ENCODE results near the gene TOM1. TPM values are rescaled to one million over a fixed set of nuclear protein-coding genes. Genes with fewer than 3 reads are reported as not detected.

Gene TOM1
- total RNA-seq, 1 donor from 2014 or later, result 29.6 TPM

DNA sequence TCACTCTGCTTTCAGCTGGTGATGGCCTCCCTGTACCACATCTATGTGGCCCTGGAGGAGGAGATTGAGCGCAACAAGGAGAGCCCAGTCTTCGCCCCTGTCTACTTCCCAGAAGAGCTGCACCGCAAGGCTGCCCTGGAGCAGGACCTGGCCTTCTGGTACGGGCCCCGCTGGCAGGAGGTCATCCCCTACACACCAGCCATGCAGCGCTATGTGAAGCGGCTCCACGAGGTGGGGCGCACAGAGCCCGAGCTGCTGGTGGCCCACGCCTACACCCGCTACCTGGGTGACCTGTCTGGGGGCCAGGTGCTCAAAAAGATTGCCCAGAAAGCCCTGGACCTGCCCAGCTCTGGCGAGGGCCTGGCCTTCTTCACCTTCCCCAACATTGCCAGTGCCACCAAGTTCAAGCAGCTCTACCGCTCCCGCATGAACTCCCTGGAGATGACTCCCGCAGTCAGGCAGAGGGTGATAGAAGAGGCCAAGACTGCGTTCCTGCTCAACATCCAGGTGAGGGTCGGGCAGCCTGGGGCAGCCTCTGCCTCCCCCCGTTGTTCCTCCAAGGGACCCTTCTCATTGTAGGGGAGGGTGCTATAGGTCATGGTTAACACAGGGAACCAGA lies 87.1 kb downstream of the TOM1 start:
- Histone ChIP-seq H3K4me3 (ENCODE audit: insufficient read depth, low read depth, low read length) (no peak overlapping the region), H2AFZ (ENCODE audit: low read depth, low read length) (no peak overlapping the region), H3K9me3 (ENCODE audit: insufficient read depth, low read depth, low read length) (no peaks in the 10 kb centered on the region), H3K4me2 (ENCODE audit: low read length) (no peak overlapping the region), H3K27ac (ENCODE audit: low read depth, low read length) (no peak overlapping the region), H3K79me2 (ENCODE audit: insufficient read depth, low read length) (no peaks in the 10 kb centered on the region), H3K4me1 (ENCODE audit: insufficient read depth, low read length) (peaks cover under 1% of the 10 kb centered on the region), H3K9ac (ENCODE audit: low read length) (no peak overlapping the region), H3K36me3 (ENCODE audit: insufficient read depth, low read length) (no peaks in the 10 kb centered on the region), H3K27me3 (ENCODE audit: insufficient read depth, low read length) (no peaks in the 10 kb centered on the region), H4K20me1 (ENCODE audit: insufficient read depth, low read length) (no peaks in the 10 kb centered on the region)
- Mint-ChIP-seq H3K36me3 (ENCODE audit: low read depth, unreplicated experiment) (peaks cover 9% of the 10 kb centered on the region), H3K27ac (ENCODE audit: unreplicated experiment) (no peak overlapping the region), H3K4me3 (ENCODE audit: unreplicated experiment) (no peak overlapping the region), H3K27me3 (ENCODE audit: low read depth, unreplicated experiment) (no peaks in the 10 kb centered on the region), H3K4me1 (ENCODE audit: low read depth, unreplicated experiment) (no peaks in the 10 kb centered on the region), H3K9me3 (ENCODE audit: unreplicated experiment) (no peaks in the 10 kb centered on the region)
- no peak for DNase-seq (ENCODE audit: low read depth)
- no peak for TF ChIP-seq EZH2 (IDR thresholded peaks at IDR 0.05; ENCODE audit: insufficient read depth, low read length)
- TF ChIP-seq, protein P1, sequence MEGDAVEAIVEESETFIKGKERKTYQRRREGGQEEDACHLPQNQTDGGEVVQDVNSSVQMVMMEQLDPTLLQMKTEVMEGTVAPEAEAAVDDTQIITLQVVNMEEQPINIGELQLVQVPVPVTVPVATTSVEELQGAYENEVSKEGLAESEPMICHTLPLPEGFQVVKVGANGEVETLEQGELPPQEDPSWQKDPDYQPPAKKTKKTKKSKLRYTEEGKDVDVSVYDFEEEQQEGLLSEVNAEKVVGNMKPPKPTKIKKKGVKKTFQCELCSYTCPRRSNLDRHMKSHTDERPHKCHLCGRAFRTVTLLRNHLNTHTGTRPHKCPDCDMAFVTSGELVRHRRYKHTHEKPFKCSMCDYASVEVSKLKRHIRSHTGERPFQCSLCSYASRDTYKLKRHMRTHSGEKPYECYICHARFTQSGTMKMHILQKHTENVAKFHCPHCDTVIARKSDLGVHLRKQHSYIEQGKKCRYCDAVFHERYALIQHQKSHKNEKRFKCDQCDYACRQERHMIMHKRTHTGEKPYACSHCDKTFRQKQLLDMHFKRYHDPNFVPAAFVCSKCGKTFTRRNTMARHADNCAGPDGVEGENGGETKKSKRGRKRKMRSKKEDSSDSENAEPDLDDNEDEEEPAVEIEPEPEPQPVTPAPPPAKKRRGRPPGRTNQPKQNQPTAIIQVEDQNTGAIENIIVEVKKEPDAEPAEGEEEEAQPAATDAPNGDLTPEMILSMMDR (IDR thresholded peaks at IDR 0.05; ENCODE audit: insufficient read depth, low read depth, low read length), result no peak
- FAIRE-seq, result no peak

DNA sequence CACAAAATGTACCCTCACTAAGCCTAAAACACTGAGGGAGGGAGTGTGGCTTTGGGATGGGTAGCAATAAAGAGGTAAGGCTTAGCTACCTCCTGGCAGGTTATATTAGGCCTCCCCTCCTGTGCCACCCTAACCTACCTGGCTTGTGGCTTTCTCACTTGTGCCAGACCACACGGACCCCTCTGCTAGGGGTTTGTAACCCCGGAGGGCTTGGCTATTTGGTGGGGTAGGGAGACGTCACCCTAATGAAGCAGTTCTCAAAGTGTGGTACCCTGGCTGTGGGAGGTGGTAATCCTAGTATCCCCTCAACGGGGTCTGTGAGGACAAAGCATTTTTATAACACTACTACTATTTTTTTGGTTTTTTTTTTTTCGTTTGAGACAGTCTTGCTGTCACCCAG lies 91.2 kb downstream of the TOM1 start:
- H3K4me1 Mint-ChIP-seq (ENCODE audit: low read depth, unreplicated experiment), result no peaks in the 10 kb centered on the region
- Histone ChIP-seq H3K9me3 (ENCODE audit: insufficient read depth, low read depth, low read length) (no peaks in the 10 kb centered on the region), H3K36me3 (ENCODE audit: insufficient read depth, low read length) (no peaks in the 10 kb centered on the region), H3K79me2 (ENCODE audit: insufficient read depth, low read length) (no peaks in the 10 kb centered on the region), H3K27ac (ENCODE audit: low read depth, low read length) (no peak overlapping the region), H3K9ac (ENCODE audit: low read length) (no peak overlapping the region), H3K4me3 (ENCODE audit: insufficient read depth, low read depth, low read length) (no peak overlapping the region), H3K4me2 (ENCODE audit: low read length) (no peak overlapping the region), H3K27me3 (ENCODE audit: insufficient read depth, low read length) (no peaks in the 10 kb centered on the region), H4K20me1 (ENCODE audit: insufficient read depth, low read length) (no peaks in the 10 kb centered on the region), H2AFZ (ENCODE audit: low read depth, low read length) (no peak overlapping the region), H3K4me1 (ENCODE audit: insufficient read depth, low read length) (no peaks in the 10 kb centered on the region)
- H3K36me3 Mint-ChIP-seq (ENCODE audit: low read depth, unreplicated experiment), result peaks cover 6% of the 10 kb centered on the region
- no peak for FAIRE-seq
- TF ChIP-seq, protein P1 (IDR thresholded peaks at IDR 0.05; ENCODE audit: insufficient read depth, low read depth, low read length), result no peak
- no peak for TF ChIP-seq EZH2 (IDR thresholded peaks at IDR 0.05; ENCODE audit: insufficient read depth, low read length)
- no peaks in the 10 kb centered on the region for H3K9me3 Mint-ChIP-seq (ENCODE audit: unreplicated experiment)
- DNase-seq (ENCODE audit: low read depth), result no peak
- no peak overlapping the region for H3K27ac Mint-ChIP-seq (ENCODE audit: unreplicated experiment)
- no peak overlapping the region for H3K4me3 Mint-ChIP-seq (ENCODE audit: unreplicated experiment)
- no peaks in the 10 kb centered on the region for H3K27me3 Mint-ChIP-seq (ENCODE audit: low read depth, unreplicated experiment)

DNA sequence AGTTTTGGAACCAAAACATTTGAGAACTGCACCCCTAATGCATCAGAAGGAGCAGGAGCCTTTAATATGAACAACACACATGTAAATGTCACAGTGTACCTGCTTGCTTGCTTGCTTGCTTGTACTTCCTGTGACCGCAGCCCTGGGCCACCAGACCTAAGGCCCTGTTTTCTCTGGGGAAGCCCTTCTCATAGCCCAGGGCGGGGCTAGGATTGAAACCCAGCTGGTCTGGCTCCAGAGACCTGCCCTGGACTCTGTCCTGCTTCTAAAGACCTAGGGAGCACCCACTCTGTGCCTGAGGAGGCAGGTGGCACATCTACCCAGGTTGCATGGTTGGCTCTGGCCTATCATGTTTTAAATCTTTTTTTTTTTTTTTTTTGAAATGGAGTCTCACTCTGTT lies 92.7 kb downstream of the TOM1 start:
- Histone ChIP-seq H3K4me1 (ENCODE audit: insufficient read depth, low read length) (no peaks in the 10 kb centered on the region), H3K27me3 (ENCODE audit: insufficient read depth, low read length) (no peaks in the 10 kb centered on the region), H3K79me2 (ENCODE audit: insufficient read depth, low read length) (no peaks in the 10 kb centered on the region), H3K4me3 (ENCODE audit: insufficient read depth, low read depth, low read length) (no peak overlapping the region), H3K27ac (ENCODE audit: low read depth, low read length) (no peak overlapping the region), H4K20me1 (ENCODE audit: insufficient read depth, low read length) (no peaks in the 10 kb centered on the region), H3K4me2 (ENCODE audit: low read length) (no peak overlapping the region), H2AFZ (ENCODE audit: low read depth, low read length) (no peak overlapping the region), H3K9me3 (ENCODE audit: insufficient read depth, low read depth, low read length) (no peaks in the 10 kb centered on the region), H3K9ac (ENCODE audit: low read length) (no peak overlapping the region), H3K36me3 (ENCODE audit: insufficient read depth, low read length) (no peaks in the 10 kb centered on the region)
- H3K4me3 Mint-ChIP-seq (ENCODE audit: unreplicated experiment), result no peak overlapping the region
- FAIRE-seq, result no peak
- no peak overlapping the region for H3K27ac Mint-ChIP-seq (ENCODE audit: unreplicated experiment)
- no peaks in the 10 kb centered on the region for H3K27me3 Mint-ChIP-seq (ENCODE audit: low read depth, unreplicated experiment)
- no peaks in the 10 kb centered on the region for H3K4me1 Mint-ChIP-seq (ENCODE audit: low read depth, unreplicated experiment)
- DNase-seq (ENCODE audit: low read depth), result no peak
- TF ChIP-seq, protein P1 (IDR thresholded peaks at IDR 0.05; ENCODE audit: insufficient read depth, low read depth, low read length), result no peak
- TF ChIP-seq EZH2 (IDR thresholded peaks at IDR 0.05; ENCODE audit: insufficient read depth, low read length), result no peak
- peaks cover 6% of the 10 kb centered on the region for H3K36me3 Mint-ChIP-seq (ENCODE audit: low read depth, unreplicated experiment)
- no peaks in the 10 kb centered on the region for H3K9me3 Mint-ChIP-seq (ENCODE audit: unreplicated experiment)
